GM18907 (cell line): ENCODE data around the gene TRAM1L1.

ENCODE experiments used
- ATAC-seq: cut with Tn5 transposase; IDR thresholded peaks from one replicate; pipeline ENCODE4 v1.9.1; 2021; ENCODE audit warnings: mild to moderate bottlenecking, moderate library complexity; ENCODE audit not compliant: unreplicated experiment

Gene TRAM1L1

DNA sequence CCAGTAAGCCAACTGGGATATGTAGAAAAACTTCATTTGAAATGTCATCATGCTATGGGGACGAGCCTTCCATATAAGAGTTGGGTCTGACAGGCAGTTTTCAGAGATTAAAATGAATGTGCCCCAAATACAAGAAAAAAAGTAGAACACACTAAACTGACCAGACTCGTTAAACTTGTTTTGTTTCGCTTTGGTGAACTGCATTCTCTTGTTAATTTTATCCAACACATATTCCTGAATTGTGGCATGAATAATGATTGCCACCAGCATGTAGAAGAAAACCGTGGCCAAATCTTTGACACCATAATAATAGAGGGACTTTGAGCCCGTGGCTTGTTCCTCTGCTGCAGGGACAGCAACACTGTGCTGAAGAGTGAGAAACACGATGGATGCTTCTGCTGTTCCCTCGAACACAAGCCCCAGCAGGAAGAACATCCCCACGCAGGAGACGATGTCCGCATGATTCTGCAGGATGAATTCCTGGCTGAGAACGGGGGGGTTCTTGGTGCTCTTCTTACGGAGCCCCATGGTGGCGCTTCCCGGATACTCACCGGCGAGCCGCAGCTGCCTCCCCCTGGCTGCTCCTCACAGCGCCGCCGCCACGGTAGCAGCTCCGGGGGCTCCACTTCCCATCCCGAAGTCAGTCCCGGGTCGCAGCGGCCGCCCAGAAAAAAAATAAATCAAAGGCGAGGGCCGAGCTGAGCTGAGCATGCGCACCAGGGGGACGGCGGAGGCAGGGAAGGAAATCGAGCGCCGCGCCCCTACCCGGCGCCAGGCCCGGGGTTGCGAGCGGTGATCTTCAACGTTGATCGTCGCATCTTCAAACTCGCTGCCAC lies at the start of gene TRAM1L1:
TSS of gene TRAM1L1 (minus strand) at position 711 of the 836 bp plus-strand sequence. CDS start at position 528, 183 bp downstream.
- no peak for ATAC-seq

- no peak for ATAC-seq
Measured at GRCh38 chr4:117134386-117134785, 49.0 kb upstream of the TRAM1L1 start.

GRCh38 chr4:117096886-117097285 lies 11.5 kb upstream of the TRAM1L1 start:
- no peak for ATAC-seq

DNA sequence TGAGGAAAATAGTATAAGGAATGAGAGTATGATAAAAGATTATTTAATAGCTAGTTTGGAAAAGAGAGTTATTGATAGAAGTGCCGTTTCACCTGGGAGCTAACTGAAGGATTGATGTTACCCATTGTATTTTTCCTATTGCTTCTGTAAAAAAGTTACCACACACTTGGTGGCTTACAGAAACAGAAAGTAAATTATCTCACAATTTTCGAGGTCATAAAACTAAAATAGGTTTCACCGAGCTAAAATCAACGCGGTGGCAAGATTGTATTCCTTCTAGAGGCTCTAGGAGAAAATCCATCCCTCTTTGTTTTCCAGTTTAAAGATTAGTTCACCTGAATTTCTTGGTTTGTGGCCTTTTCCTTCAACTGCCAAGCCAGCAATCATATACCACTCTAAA lies 11.1 kb upstream of the TRAM1L1 start:
- no peak for ATAC-seq

- ATAC-seq, result no peak
Measured at GRCh38 chr4:117093571-117093970, 8.2 kb upstream of the TRAM1L1 start.

GRCh38 chr4:117077760-117078159 lies 7.6 kb downstream of the TRAM1L1 start:
- ATAC-seq, result no peak

DNA sequence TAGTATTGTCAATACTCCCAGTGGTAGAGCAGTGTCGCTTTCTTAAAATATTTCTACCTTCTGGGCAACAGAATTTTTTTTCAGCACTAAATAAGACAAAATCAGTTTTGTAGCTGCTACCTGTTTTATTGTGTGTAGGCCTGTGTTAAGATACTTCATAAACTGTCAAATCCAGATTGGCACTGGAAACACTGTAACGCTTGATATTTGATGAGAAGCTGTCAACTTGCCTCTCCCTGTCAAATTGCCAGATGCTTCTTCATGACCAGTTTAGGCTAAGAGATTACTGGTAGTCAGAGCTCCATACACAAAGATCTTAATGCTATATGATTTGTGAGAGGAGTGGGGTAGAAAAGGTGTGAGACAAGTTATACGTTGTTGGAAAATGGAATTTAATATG lies 17.3 kb downstream of the TRAM1L1 start:
- no peak for ATAC-seq

DNA sequence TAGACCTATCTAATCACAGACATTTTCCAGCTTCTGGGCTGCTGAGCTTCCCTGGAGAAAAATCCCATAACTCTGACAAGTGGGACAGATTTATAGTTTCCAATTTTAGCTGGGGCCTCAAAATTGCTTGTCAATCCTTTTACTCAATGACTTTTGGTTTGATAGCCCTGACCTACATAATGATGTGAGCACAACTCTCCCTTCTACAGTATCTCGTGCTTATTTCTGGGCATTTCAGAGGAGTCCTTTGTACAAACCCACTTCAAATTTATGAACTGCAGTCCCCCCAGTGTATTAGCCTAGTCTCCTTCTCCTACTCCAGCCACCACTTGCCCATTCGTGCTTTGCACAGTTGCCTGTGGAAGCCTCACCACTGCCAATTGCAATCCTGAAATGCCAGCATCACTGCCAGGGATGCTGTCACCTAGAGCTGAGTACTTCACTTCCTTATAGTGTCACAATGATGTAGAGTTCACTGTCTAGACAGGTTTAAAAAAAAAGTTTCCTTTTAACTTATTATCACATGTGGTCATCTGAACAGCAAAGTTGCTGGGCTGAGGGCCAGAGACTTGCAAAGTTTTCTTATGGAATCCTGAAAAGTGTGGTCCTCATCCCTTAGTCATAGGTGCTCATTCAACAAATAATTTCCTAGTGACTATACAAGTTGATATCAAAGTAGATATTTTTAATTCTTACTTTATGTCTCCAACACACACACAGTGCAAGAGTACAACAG lies 21.2 kb downstream of the TRAM1L1 start:
- ATAC-seq, result no peak

- ATAC-seq, result no peak
Measured at GRCh38 chr4:117042962-117043361, 42.4 kb downstream of the TRAM1L1 start.
